Vagina (tissue), 2 donors: Measurements from ENCODE around the gene SMARCD3. TPM values are rescaled to one million over a fixed set of nuclear protein-coding genes. Genes with fewer than 3 reads are reported as not detected.

ENCODE experiments used
- DNase-seq, 2 donors: peaks; one replicate each; pipeline ENCODE4 v3.0.0-alpha.2; 2017; ENCODE audit errors: extremely low spot score in 2 of 2
- H3K27ac ChIP-seq: fragments of 200-600 bp; sonication (generic); one replicate; pipeline ENCODE4 v1.5.1; 2019
- H3K27me3 ChIP-seq: fragments of 200-600 bp; sonication (generic); one replicate; pipeline ENCODE4 v1.5.1; 2019
- H3K36me3 ChIP-seq, 2 donors: fragments of 200-600 bp; sonication (generic); one replicate each; pipeline ENCODE4 v1.5.1; 2017 to 2019
- H3K4me1 ChIP-seq: fragments of 200-600 bp; sonication (generic); one replicate; pipeline ENCODE4 v1.5.1; 2019
- H3K4me3 ChIP-seq, 2 donors: fragments of 200-600 bp; sonication (generic); 1 replicate in 1 of 2; 2 replicates in 1 of 2; pipeline ENCODE4 v1.5.1; 2016 to 2019
- H3K9me3 ChIP-seq: fragments of 200-600 bp; sonication (generic); one replicate; pipeline ENCODE4 v1.5.1; 2019
- POLR2A ChIP-seq, 2 donors: fragments of 450-650 bp; IDR thresholded peaks; one replicate each; pipeline ENCODE4 v1.6.1; 2017; ENCODE audit warnings: antibody characterized with exemption in 2 of 2, mild to moderate bottlenecking in 2 of 2, moderate library complexity in 2 of 2
- POLR2AphosphoS5 ChIP-seq, 2 donors: sonication (generic); formaldehyde crosslinking; IDR thresholded peaks; one replicate each; pipeline ENCODE4 v1.9.0; 2017; ENCODE audit warnings: antibody characterized with exemption in 2 of 2, mild to moderate bottlenecking in 2 of 2, low read depth in 1 of 2; ENCODE audit not compliant: insufficient read depth in 1 of 2
- intact Hi-C: fragments of 100-400 bp; cut with DNase I; formaldehyde crosslinking; loops from one replicate; pipeline ENCODE4 v1.15.1; 2023
- total RNA-seq: library from RNA; depleted of rRNA; stranded (reverse); fragments of >200 nt; gene quantifications from one replicate; pipeline ENCODE4 v1.2.3, GENCODE V29; 2016
- TF ChIP-seq, protein P1 (sequence below), 3 experiments: fragments of 450-650 bp in 2 of 3; fragments of 200-600 bp in 1 of 3; sonication (generic) in 1 of 3; IDR thresholded peaks; one replicate each; pipeline ENCODE4 v1.5.1; 2017 to 2019; ENCODE audit warnings: antibody characterized with exemption in 3 of 3, mild to moderate bottlenecking in 2 of 3, moderate library complexity in 2 of 3

The SMARCD3 gene
- total RNA-seq, 1 donor from 2014 or later, result 39.8 TPM

DNA sequence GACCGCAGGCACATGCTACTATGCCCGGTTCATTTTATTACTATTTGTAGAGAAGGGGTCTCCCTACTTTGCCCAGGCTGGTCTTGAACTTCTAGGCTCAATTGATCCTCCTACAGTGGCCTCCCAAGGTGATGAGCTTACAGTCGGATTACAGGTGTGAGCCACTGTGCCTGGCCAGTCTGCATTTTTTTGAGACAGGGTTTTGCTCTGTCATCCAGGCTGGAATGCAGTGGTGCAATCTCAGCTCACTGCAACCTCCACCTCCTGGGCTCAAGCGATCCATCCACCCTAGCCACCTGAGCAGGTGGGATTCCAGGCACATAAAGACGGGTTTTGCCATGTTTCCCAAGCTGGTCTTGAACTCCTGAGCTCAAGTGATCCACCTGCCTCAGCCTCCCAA is 35.9 kb downstream of the SMARCD3 start:
- DNase-seq, result no peak
- TF ChIP-seq POLR2AphosphoS5 (IDR thresholded peaks at IDR 0.05; ENCODE audit: insufficient read depth in 1 of 2, low read depth in 1 of 2), result no peak
- TF ChIP-seq, protein P1, sequence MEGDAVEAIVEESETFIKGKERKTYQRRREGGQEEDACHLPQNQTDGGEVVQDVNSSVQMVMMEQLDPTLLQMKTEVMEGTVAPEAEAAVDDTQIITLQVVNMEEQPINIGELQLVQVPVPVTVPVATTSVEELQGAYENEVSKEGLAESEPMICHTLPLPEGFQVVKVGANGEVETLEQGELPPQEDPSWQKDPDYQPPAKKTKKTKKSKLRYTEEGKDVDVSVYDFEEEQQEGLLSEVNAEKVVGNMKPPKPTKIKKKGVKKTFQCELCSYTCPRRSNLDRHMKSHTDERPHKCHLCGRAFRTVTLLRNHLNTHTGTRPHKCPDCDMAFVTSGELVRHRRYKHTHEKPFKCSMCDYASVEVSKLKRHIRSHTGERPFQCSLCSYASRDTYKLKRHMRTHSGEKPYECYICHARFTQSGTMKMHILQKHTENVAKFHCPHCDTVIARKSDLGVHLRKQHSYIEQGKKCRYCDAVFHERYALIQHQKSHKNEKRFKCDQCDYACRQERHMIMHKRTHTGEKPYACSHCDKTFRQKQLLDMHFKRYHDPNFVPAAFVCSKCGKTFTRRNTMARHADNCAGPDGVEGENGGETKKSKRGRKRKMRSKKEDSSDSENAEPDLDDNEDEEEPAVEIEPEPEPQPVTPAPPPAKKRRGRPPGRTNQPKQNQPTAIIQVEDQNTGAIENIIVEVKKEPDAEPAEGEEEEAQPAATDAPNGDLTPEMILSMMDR (IDR thresholded peaks at IDR 0.05), result no peak
- H3K36me3 ChIP-seq, result peaks cover 0 to 47% of the 10 kb centered on the region in 2 donors

DNA sequence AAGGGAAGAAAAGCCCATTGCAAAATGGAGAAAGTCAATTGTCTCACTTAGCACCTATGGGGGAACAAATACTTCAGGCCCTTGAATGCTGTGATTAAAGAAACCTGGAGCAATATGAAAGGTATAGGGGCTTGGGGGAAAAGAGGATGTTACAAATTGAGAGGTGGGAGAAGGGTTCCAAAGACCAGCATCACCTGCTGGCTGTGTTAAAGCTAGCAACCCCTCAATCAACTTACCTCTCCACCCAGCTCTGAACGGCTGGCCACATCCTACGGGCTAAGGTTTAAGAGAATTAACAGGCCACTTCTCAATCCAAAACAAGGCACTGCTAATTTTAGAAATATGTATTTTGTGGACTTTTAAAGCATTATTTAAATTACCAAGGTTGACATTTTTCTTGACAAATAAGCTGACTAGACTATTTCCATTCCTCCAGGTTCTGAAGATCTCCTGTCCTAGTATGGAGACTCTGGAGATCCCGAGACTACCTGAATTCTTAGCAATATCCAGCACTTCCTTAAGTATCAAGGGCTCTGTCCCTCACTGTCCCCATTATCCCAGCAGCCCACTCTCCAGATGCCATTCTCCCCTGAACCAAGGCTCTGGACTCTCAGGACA is 37.2 kb downstream of the SMARCD3 start:
- no peak for DNase-seq
- H3K4me3 ChIP-seq, result no peak overlapping the region
- no peaks in the 10 kb centered on the region for H3K27me3 ChIP-seq
- TF ChIP-seq, protein P1 (IDR thresholded peaks at IDR 0.05), result no peak
- no peak for TF ChIP-seq POLR2A (IDR thresholded peaks at IDR 0.05)
- no peak for TF ChIP-seq POLR2AphosphoS5 (IDR thresholded peaks at IDR 0.05; ENCODE audit: insufficient read depth in 1 of 2, low read depth in 1 of 2)
- peaks cover 0 to 33% of the 10 kb centered on the region in 2 donors for H3K36me3 ChIP-seq
- H3K27ac ChIP-seq, result no peak overlapping the region
- no peaks in the 10 kb centered on the region for H3K4me1 ChIP-seq
- no peaks in the 10 kb centered on the region for H3K9me3 ChIP-seq
- intact Hi-C loops, result no loop called here

More for the DNA sequence above, 35.9 kb downstream of the SMARCD3 start:
- no peak overlapping the region for H3K4me3 ChIP-seq
- no peaks in the 10 kb centered on the region for H3K4me1 ChIP-seq
- H3K9me3 ChIP-seq, result no peaks in the 10 kb centered on the region
- intact Hi-C loops, result no loop called here
- H3K27me3 ChIP-seq, result no peaks in the 10 kb centered on the region
- no peak overlapping the region for H3K27ac ChIP-seq

DNA sequence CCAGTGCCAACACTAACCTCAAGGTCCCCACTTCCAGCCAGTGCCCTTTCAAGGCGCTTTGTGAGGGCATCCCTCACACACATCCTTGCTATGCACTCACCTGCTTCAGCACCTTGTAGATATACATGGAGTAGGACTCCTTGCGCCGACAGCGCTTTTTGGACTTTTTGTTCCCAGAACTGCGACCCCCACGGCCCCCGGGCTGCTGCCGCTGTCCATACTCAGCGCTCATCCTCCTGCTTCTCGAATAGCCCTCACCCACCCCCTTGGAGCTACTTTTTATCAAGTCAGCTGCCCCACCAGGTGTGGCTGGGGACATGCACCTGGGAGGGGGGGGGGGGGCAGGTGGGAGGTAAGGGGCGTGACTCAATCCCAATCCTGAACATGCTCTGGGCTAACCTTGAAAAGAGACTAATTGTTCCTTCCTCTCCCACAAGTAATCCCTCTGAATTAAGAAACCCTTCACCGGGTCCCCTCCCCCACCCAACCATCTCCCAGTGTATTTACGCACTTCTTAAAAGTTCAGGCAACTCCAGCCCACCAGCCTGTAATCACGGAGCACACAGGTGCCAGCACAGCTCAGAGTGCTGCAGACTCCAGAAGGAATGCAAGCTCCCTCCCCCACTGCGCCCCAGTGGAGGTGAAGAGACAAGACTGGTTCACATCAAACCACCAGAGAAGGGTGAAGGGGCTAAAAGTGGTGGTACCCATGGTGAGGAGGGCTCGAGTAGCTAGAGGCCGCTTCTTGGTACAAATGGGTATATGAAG is 38.2 kb downstream of the SMARCD3 start, which contains the start of gene H2BK1:
H2BK1 (minus strand) TSS at position 402 of the 768 bp plus-strand sequence; CDS start at position 232, 170 bp downstream.
- Histone ChIP-seq H3K4me3 (no peak within 1 kb of the TSS), H3K27ac (no peak within 1 kb of the TSS), H3K36me3 (peaks cover 0 to 23% of the 10 kb centered on the region in 2 donors), H3K4me1 (no peaks in the 10 kb centered on the region), H3K27me3 (no peaks in the 10 kb centered on the region), H3K9me3 (no peaks in the 10 kb centered on the region)
- no peak for TF ChIP-seq POLR2A (IDR thresholded peaks at IDR 0.05)
- no peak for TF ChIP-seq POLR2AphosphoS5 (IDR thresholded peaks at IDR 0.05; ENCODE audit: insufficient read depth in 1 of 2, low read depth in 1 of 2)
- TF ChIP-seq, protein P1 (IDR thresholded peaks at IDR 0.05), result no peak
- intact Hi-C loops, result no loop called here
- DNase-seq, result no peak

DNA sequence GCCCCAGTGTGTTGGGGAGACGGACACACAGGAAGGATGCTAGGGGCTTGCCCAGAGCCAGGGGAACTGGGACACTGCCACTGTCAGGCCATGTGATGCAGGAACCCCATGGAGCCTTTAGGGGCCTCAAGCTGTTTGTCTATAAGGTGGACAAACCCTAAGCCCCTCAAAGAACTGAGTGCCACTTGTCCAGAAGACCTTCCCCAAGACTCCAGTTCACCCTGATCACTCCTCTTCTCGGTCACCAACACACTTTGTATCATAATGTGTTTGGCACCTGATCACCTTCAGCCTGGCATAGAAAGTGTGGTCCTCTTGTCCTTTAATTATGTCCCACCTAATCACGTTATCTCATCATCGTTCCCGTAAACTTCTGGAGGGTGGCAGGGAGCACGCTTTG is 38.9 kb downstream of the SMARCD3 start:
- Histone ChIP-seq H3K4me1 (no peaks in the 10 kb centered on the region), H3K4me3 (no peak overlapping the region), H3K9me3 (no peaks in the 10 kb centered on the region), H3K27me3 (no peaks in the 10 kb centered on the region), H3K36me3 (peaks cover 0 to 17% of the 10 kb centered on the region in 2 donors), H3K27ac (no peak overlapping the region)
- no peak for DNase-seq
- intact Hi-C loops, result no loop called here
- TF ChIP-seq, protein P1 (IDR thresholded peaks at IDR 0.05), result no peak
- TF ChIP-seq POLR2A (IDR thresholded peaks at IDR 0.05) (no peak), POLR2AphosphoS5 (IDR thresholded peaks at IDR 0.05; ENCODE audit: insufficient read depth in 1 of 2, low read depth in 1 of 2) (no peak)
